Trophoblast cell (in vitro differentiated cells and primary cell): ENCODE data around the gene UPB1.

Source experiments
- DNase-seq, 2 donors: peaks; one replicate each; pipeline ENCODE4 v3.0.0-alpha.2; 2016
- H2AFZ ChIP-seq: 2 replicates; pipeline ENCODE4 v1.6.1; 2013; ENCODE audit warnings: low read length, moderate library complexity, mild to moderate bottlenecking; ENCODE audit not compliant: insufficient read depth, poor library complexity
- H2AK5ac ChIP-seq: 2 replicates; pipeline ENCODE4 v1.6.1; 2013; ENCODE audit warnings: mild to moderate bottlenecking, low read length
- H2BK120ac ChIP-seq: 2 replicates; pipeline ENCODE4 v1.6.1; 2013; ENCODE audit warnings: low read length, mild to moderate bottlenecking, moderate library complexity; ENCODE audit not compliant: insufficient read depth, poor library complexity
- H2BK12ac ChIP-seq: 2 replicates; pipeline ENCODE4 v1.6.1; 2013; ENCODE audit warnings: mild to moderate bottlenecking, low read length, moderate library complexity
- H2BK5ac ChIP-seq: 2 replicates; pipeline ENCODE4 v1.6.1; 2013; ENCODE audit warnings: low read length, low read depth, moderate library complexity, mild to moderate bottlenecking; ENCODE audit not compliant: poor library complexity
- H3K14ac ChIP-seq: 2 replicates; pipeline ENCODE4 v1.6.1; 2013; ENCODE audit warnings: mild to moderate bottlenecking, low read length
- H3K18ac ChIP-seq: 2 replicates; pipeline ENCODE4 v1.6.1; 2013; ENCODE audit warnings: mild to moderate bottlenecking, low read length
- H3K23ac ChIP-seq: 2 replicates; pipeline ENCODE4 v1.6.1; 2013; ENCODE audit warnings: low read length
- H3K27ac ChIP-seq: 2 replicates; pipeline ENCODE4 v1.5.1; 2013; ENCODE audit warnings: low read depth, mild to moderate bottlenecking, inconsistent platforms, low read length, moderate library complexity
- H3K27me3 ChIP-seq: 2 replicates; pipeline ENCODE4 v1.6.1; 2013; ENCODE audit warnings: inconsistent platforms, mild to moderate bottlenecking, low read length, moderate library complexity; ENCODE audit not compliant: insufficient read depth
- H3K36me3 ChIP-seq, 2 experiments: 1 replicate in 1 of 2; 2 replicates in 1 of 2; pipeline ENCODE4 v1.6.1; 2013; ENCODE audit warnings: low read length in 2 of 2, mild to moderate bottlenecking in 2 of 2, moderate library complexity in 1 of 2; ENCODE audit not compliant: insufficient read depth in 2 of 2, control insufficient read depth in 1 of 2
- H3K4ac ChIP-seq: 2 replicates; pipeline ENCODE4 v1.6.1; 2013; ENCODE audit warnings: low read depth, mild to moderate bottlenecking, low read length, moderate library complexity
- H3K4me1 ChIP-seq, 2 experiments: 1 replicate in 1 of 2; 2 replicates in 1 of 2; pipeline ENCODE4 v1.6.1; 2013; ENCODE audit warnings: low read length in 2 of 2, mild to moderate bottlenecking in 2 of 2, moderate library complexity in 1 of 2; ENCODE audit not compliant: insufficient read depth in 2 of 2, control insufficient read depth in 1 of 2
- H3K4me2 ChIP-seq: 2 replicates; pipeline ENCODE4 v1.6.1; 2013; ENCODE audit warnings: inconsistent platforms, mild to moderate bottlenecking, low read length, moderate library complexity
- H3K4me3 ChIP-seq: 2 replicates; pipeline ENCODE4 v1.5.1; 2013; ENCODE audit warnings: mild to moderate bottlenecking, low read depth, low read length, inconsistent platforms
- H3K79me1 ChIP-seq: one replicate; pipeline ENCODE4 v1.6.1; 2013; ENCODE audit warnings: low read length
- H3K79me2 ChIP-seq: 2 replicates; pipeline ENCODE4 v1.6.1; 2013; ENCODE audit warnings: low read length, mild to moderate bottlenecking; ENCODE audit not compliant: control insufficient read depth, insufficient read depth, poor library complexity
- H3K9ac ChIP-seq: 2 replicates; pipeline ENCODE4 v1.6.1; 2013; ENCODE audit warnings: mild to moderate bottlenecking, low read length
- H3K9me3 ChIP-seq: 2 replicates; pipeline ENCODE4 v1.6.1; 2013; ENCODE audit warnings: low read depth, mild to moderate bottlenecking, control low read depth, inconsistent platforms, low read length; ENCODE audit not compliant: insufficient read depth
- H4K12ac ChIP-seq: 2 replicates; pipeline ENCODE4 v1.6.1; 2013; ENCODE audit warnings: low read depth, mild to moderate bottlenecking, low read length, moderate library complexity
- H4K8ac ChIP-seq: 2 replicates; pipeline ENCODE4 v1.6.1; 2013; ENCODE audit warnings: low read depth, mild to moderate bottlenecking, low read length, moderate library complexity
- H4K91ac ChIP-seq: one replicate; pipeline ENCODE4 v1.6.1; 2013; ENCODE audit warnings: low read depth, mild to moderate bottlenecking, low read length, moderate library complexity
- WGBS: extraction: QIAGEN DNeasy Blood & Tissue Kit; methylation state at CpG from one replicate; pipeline ENCODE4 v1.1.7; 2013; ENCODE audit warnings: missing lambda C conversion rate; ENCODE audit not compliant: insufficient read length, insufficient coverage; ENCODE audit errors: extremely low coverage; 5-methylcytosine and 5-hydroxymethylcytosine counted together

The UPB1 gene

DNA sequence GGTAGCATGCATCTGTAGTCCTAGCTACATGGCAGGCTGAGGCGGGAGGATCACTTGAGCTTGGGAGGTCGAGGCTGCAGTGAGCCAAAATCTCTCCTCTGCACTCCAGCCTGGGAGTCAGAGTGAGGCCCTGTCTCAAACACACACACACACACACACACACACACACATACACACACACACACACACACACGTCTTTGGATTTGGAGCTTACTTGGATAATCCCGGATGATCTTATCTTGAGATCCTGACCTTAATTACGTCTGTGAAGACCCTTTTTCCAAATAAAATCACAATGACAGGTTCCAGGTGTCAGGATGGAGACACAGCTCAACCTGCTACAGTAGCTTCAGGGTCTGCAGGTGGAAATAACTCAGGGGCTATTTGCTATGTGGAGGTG, 1.1 kb downstream of the UPB1 start:
- Histone ChIP-seq H3K79me1 (no peaks in the 10 kb centered on the region), H3K23ac (no peak overlapping the region), H2AK5ac (no peak overlapping the region), H3K18ac (no peak overlapping the region), H3K4ac (no peak overlapping the region), H3K14ac (no peak overlapping the region), H2BK12ac (no peak overlapping the region), H2AFZ (no peak overlapping the region), H3K4me1 (peaks cover 0 to 6% of the 10 kb centered on the region in 2 experiments), H3K36me3 (no peaks in the 10 kb centered on the region), H3K9me3 (peaks cover 11% of the 10 kb centered on the region), H3K4me3 (no peak overlapping the region), H3K9ac (no peak overlapping the region), H4K8ac (no peak overlapping the region), H2BK120ac (no peak overlapping the region), H4K91ac (no peak overlapping the region), H3K27me3 (peaks cover 32% of the 10 kb centered on the region), H2BK5ac (no peak overlapping the region), H3K79me2 (no peaks in the 10 kb centered on the region), H3K4me2 (no peak overlapping the region), H4K12ac (no peak overlapping the region), H3K27ac (no peak overlapping the region)
- WGBS, result no CpG with 5 or more reads among the region's 5 CpGs
- DNase-seq, result no peak

GRCh38 chr22:24496661-24497060, 1.5 kb downstream of the UPB1 start:
- Histone ChIP-seq H3K79me1 (no peaks in the 10 kb centered on the region), H3K9ac (no peak overlapping the region), H2BK120ac (no peak overlapping the region), H3K79me2 (no peaks in the 10 kb centered on the region), H2AFZ (no peak overlapping the region), H3K27ac (no peak overlapping the region), H2AK5ac (no peak overlapping the region), H3K18ac (no peak overlapping the region), H4K12ac (no peak overlapping the region), H3K4me2 (no peak overlapping the region), H3K23ac (no peak overlapping the region), H3K4me3 (no peak overlapping the region), H2BK12ac (no peak overlapping the region), H3K27me3 (peaks cover 32% of the 10 kb centered on the region), H4K91ac (no peak overlapping the region), H3K36me3 (no peaks in the 10 kb centered on the region), H3K4ac (no peak overlapping the region), H3K9me3 (peaks cover 11% of the 10 kb centered on the region), H2BK5ac (no peak overlapping the region), H3K14ac (no peak overlapping the region), H3K4me1 (peaks cover 0 to 6% of the 10 kb centered on the region in 2 experiments), H4K8ac (no peak overlapping the region)
- no peak for DNase-seq
- WGBS, result no CpG with 5 or more reads among the region's 2 CpGs

- Histone ChIP-seq H3K4ac (no peak overlapping the region), H3K4me3 (no peak overlapping the region), H2AK5ac (no peak overlapping the region), H2BK120ac (no peak overlapping the region), H4K91ac (no peak overlapping the region), H3K36me3 (no peaks in the 10 kb centered on the region), H3K27me3 (peaks cover 32% of the 10 kb centered on the region), H3K9ac (no peak overlapping the region), H3K23ac (no peak overlapping the region), H3K18ac (no peak overlapping the region), H2AFZ (no peak overlapping the region), H3K14ac (no peak overlapping the region), H3K4me2 (no peak overlapping the region), H3K79me1 (no peaks in the 10 kb centered on the region), H3K79me2 (no peaks in the 10 kb centered on the region), H2BK5ac (no peak overlapping the region), H3K27ac (no peak overlapping the region), H2BK12ac (no peak overlapping the region), H4K12ac (no peak overlapping the region), H4K8ac (no peak overlapping the region), H3K9me3 (peaks cover 11% of the 10 kb centered on the region), H3K4me1 (peaks cover 0 to 6% of the 10 kb centered on the region in 2 experiments)
- no peak for DNase-seq
- WGBS, result no CpG with 5 or more reads among the region's 2 CpGs
Observed at GRCh38 chr22:24497841-24498258, 2.7 kb downstream of the UPB1 start.

DNA sequence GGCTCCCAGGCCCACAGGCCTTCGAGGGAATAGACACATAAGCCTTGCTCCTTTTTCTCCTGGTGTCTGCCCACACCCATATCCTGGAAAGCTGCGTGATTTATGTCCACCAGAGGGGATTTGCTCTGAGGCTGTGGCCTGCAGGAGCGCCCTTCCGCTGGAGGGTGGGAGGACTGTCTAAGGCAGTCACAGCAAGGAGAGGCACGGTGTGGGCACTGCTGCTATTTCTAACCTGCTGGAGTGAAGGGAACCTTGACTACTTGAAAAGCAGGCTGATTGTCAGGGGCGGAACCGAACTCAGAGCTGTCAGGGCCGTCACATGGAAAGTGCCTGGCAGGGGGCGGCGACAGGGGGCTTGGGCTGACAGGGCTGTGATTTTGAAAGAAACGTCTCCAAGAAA, 3.7 kb downstream of the UPB1 start:
- Histone ChIP-seq H3K27me3 (peaks cover 25% of the 10 kb centered on the region), H3K4ac (no peak overlapping the region), H4K8ac (no peak overlapping the region), H3K27ac (no peak overlapping the region), H2BK5ac (no peak overlapping the region), H3K36me3 (no peaks in the 10 kb centered on the region), H2AK5ac (no peak overlapping the region), H3K9ac (no peak overlapping the region), H3K4me3 (no peak overlapping the region), H3K4me1 (peaks cover 0 to 6% of the 10 kb centered on the region in 2 experiments), H2BK12ac (no peak overlapping the region), H4K12ac (no peak overlapping the region), H3K18ac (no peak overlapping the region), H3K79me1 (no peaks in the 10 kb centered on the region), H2BK120ac (no peak overlapping the region), H2AFZ (no peak overlapping the region), H3K14ac (no peak overlapping the region), H3K4me2 (no peak overlapping the region), H3K79me2 (no peaks in the 10 kb centered on the region), H3K23ac (no peak overlapping the region), H4K91ac (no peak overlapping the region), H3K9me3 (peaks cover 11% of the 10 kb centered on the region)
- no peak for DNase-seq
- WGBS, result no CpG with 5 or more reads among the region's 11 CpGs
